Esophagus (tissue), 2 donors: Measurements from ENCODE around the gene DMD. TPM values are rescaled to one million over a fixed set of nuclear protein-coding genes. Genes with fewer than 3 reads are reported as not detected.

Experiments used
- H3K27ac ChIP-seq, 2 donors: one replicate each; pipeline ENCODE4 v1.5.1; 2013; ENCODE audit warnings: low read depth in 2 of 2, mild to moderate bottlenecking in 2 of 2, inconsistent platforms in 1 of 2, low read length in 1 of 2, moderate library complexity in 1 of 2
- H3K27me3 ChIP-seq, 2 donors: one replicate each; pipeline ENCODE4 v1.6.1; 2013; ENCODE audit warnings: low read length in 2 of 2, control low read depth in 1 of 2, mild to moderate bottlenecking in 1 of 2; ENCODE audit not compliant: insufficient read depth in 2 of 2, control insufficient read depth in 1 of 2
- H3K36me3 ChIP-seq, 2 donors: one replicate each; pipeline ENCODE4 v1.6.1; 2013; ENCODE audit warnings: low read length in 1 of 2; ENCODE audit not compliant: control insufficient read depth in 2 of 2, insufficient read depth in 2 of 2
- H3K4me1 ChIP-seq, 2 donors: one replicate each; pipeline ENCODE4 v1.6.1; 2013; ENCODE audit warnings: low read length in 1 of 2; ENCODE audit not compliant: control insufficient read depth in 2 of 2, insufficient read depth in 2 of 2
- H3K4me3 ChIP-seq, 2 donors: one replicate each; pipeline ENCODE4 v1.5.1; 2013; ENCODE audit warnings: low read length in 2 of 2, mild to moderate bottlenecking in 2 of 2, low read depth in 1 of 2, moderate library complexity in 1 of 2
- H3K9me3 ChIP-seq, 2 donors: one replicate each; pipeline ENCODE4 v1.6.1; 2013; ENCODE audit warnings: mild to moderate bottlenecking in 2 of 2, low read depth in 1 of 2, low read length in 1 of 2, moderate library complexity in 1 of 2; ENCODE audit not compliant: control insufficient read depth in 2 of 2, insufficient read depth in 1 of 2
- WGBS, 2 donors: extraction: QIAGEN DNeasy Blood & Tissue Kit; methylation state at CpG; one replicate each; pipeline ENCODE4 v1.1.7; 2013; 5-methylcytosine and 5-hydroxymethylcytosine counted together
- polyA plus RNA-seq, 2 donors: library from polyadenylated mRNA; stranded (reverse); fragments of 200-250 nt; gene quantifications; one replicate each; pipeline ENCODE4 v1.2.3, GENCODE V29; 2013
- donor health status: healthy with polysubstance abuse.
- donor health status: Bipolar disorder and iron deficiency.

The DMD gene
- polyA plus RNA-seq, 2 donors: 2.4 to 3.6 TPM

DNA sequence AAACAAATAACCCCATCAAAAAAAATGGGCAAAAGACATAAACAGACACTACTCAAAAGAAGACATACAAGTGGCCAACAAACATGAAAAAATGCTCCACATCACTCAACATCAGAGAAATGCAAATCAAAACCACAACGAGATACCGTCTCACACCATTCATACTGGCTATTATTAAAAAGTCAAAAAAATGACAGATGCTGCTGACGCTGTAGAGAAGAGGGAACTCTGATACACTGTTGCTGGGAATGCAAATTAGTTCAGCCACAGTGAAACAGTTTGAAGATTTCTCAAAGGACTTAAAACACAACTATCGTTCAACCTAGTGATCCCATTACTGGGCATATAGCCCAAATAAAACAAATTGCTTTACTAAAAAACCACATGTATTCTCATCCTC is 1468.3 kb downstream of the DMD start:
- H3K4me1 ChIP-seq: no peaks in the 10 kb centered on the region
- WGBS, 2 donors: 88 to 92% methylated on average over 4 of the region's 4 CpGs
- no peak overlapping the region for H3K4me3 ChIP-seq
- no peak overlapping the region for H3K27ac ChIP-seq
- no peaks in the 10 kb centered on the region for H3K9me3 ChIP-seq
- no peaks in the 10 kb centered on the region for H3K27me3 ChIP-seq
- H3K36me3 ChIP-seq: no peaks in the 10 kb centered on the region

DNA sequence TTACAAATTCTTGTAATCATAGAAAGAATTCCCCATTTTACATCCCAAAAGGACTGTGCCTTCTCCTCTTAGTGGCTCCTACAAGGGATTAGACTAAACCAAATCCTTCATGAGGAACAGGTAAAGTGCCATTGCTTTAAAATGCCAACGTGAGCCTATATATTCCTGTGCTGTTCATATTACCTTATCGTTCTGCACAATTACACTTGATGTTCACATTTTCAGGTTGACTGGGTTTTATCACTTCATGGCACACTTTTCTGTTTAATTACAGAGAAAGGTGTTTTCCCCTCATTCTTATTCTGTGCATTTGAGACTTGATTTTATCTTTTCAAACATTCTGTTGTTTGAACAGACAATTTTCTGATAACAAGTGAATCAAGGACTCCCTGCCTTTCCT is 1493.9 kb downstream of the DMD start:
- Histone ChIP-seq H3K27ac (no peak overlapping the region), H3K36me3 (no peaks in the 10 kb centered on the region), H3K27me3 (no peaks in the 10 kb centered on the region), H3K4me1 (no peaks in the 10 kb centered on the region), H3K4me3 (no peak overlapping the region), H3K9me3 (no peaks in the 10 kb centered on the region)
- WGBS, 2 donors: 58% methylated on average over 2 of the region's 2 CpGs

DNA sequence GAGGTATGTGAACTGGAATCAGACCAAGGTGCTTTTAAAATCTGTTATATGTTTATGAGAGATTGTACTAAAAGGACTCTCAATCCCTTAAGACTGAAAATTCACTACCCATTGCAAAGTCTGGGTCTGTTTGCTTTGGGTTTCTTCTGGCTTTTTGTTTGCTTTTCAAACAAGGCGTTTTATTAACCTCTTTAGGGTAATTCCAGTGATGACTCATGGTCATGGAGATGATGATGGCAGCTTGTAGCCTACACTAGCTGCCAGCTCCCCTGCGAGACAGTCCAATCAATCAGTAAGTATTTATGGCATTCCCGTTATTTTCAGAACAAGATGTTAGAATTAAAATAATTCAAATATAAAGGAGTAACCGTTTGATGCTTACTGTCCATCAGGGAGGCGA is 1495.7 kb downstream of the DMD start:
- Histone ChIP-seq H3K36me3 (no peaks in the 10 kb centered on the region), H3K27ac (no peak overlapping the region), H3K4me1 (no peaks in the 10 kb centered on the region), H3K4me3 (no peak overlapping the region), H3K9me3 (no peaks in the 10 kb centered on the region), H3K27me3 (no peaks in the 10 kb centered on the region)
- 51 to 56% methylated on average over 5 of the region's 5 CpGs for WGBS, 2 donors

DNA sequence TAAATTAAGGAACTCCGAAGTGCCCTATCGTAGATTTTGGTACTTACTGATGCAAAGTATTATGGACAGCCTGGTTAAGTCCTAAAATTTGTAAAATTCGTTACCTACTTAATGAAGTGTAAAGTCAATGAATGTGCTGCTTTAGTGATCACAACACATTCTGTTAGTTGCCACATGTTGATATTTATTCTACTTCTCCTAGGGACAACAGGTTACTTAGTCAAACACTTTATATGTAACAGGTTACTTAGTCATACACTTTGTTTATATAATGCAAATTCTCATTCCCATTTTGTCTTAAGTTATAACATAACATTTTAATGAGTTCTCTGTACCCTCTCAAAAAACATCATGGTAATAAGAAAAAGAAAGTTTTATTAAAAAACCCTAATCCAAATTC is 1496.6 kb downstream of the DMD start:
- H3K27ac ChIP-seq: no peak overlapping the region
- H3K27me3 ChIP-seq: no peaks in the 10 kb centered on the region
- WGBS, 2 donors: 80 to 88% methylated on average over 3 of the region's 3 CpGs
- no peaks in the 10 kb centered on the region for H3K4me1 ChIP-seq
- H3K36me3 ChIP-seq: no peaks in the 10 kb centered on the region
- H3K9me3 ChIP-seq: no peaks in the 10 kb centered on the region
- H3K4me3 ChIP-seq: no peak overlapping the region

DNA sequence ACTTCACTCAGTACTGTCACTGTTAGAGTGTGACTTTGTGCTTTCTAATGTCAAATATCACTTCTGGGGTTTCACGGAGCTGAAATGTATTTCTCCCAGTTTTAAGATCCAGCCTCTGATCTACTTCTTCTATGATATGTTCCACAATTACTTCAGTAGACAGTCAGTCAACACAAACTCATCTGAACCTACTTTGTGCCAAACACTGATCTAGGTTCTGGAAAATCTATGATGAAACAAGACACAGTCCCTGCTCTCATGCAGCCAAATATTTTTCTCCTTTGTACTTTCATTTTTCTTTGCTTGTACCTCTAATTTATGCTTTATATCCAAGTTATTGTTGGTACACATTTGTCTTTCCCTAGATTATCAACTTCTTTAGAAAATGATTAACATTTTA is 1498.2 kb downstream of the DMD start:
- Histone ChIP-seq H3K27ac (no peak overlapping the region), H3K27me3 (no peaks in the 10 kb centered on the region), H3K36me3 (no peaks in the 10 kb centered on the region), H3K4me3 (no peak overlapping the region), H3K4me1 (no peaks in the 10 kb centered on the region), H3K9me3 (no peaks in the 10 kb centered on the region)
- WGBS, 2 donors: 81 to 90% methylated on average over 1 of the region's 1 CpG

DNA sequence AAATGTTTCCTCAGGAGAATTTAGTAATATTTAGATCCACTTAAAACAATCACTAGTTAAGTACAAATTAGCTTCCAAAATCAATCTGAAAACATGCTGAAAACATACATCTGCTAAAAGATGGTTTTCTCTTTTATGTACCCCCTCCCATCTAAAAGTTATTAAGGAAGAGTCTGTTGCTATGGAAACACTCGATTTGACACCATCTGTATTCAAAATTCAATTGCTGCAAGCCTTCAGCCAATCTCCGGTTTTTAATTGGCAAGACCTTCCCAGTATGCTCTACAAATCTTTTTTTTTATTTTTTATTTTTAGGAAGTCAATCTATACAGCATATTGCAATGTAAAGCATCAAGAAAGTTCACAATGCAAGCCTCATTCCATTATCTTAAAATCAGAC is 1500.2 kb downstream of the DMD start:
- Histone ChIP-seq H3K36me3 (no peaks in the 10 kb centered on the region), H3K4me1 (no peaks in the 10 kb centered on the region), H3K9me3 (no peaks in the 10 kb centered on the region), H3K4me3 (no peak overlapping the region), H3K27me3 (no peaks in the 10 kb centered on the region), H3K27ac (no peak overlapping the region)
- WGBS, 2 donors: 37 to 48% methylated on average over 2 of the region's 2 CpGs

DNA sequence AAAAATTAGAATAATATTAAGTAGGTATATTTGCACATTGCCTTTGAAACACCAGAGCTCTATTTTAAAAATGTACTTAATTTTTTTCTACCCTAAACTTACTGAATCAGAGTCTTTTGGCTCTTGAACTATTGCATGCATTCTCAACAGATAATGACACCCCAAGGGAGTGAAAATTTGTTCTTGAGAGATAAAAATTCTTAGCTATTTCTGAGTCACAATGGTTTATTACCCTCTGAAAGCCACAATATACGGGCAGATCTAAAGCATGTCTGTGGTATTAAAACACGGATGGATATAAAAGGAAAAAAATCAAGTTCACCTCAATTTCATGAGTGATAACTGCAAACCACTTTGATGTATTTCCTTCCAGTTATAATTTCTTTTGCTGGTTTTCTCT is 1503.2 kb downstream of the DMD start:
- H3K4me3 ChIP-seq: no peak overlapping the region
- H3K36me3 ChIP-seq: no peaks in the 10 kb centered on the region
- no peak overlapping the region for H3K27ac ChIP-seq
- H3K27me3 ChIP-seq: no peaks in the 10 kb centered on the region
- WGBS, 2 donors: 59 to 75% methylated on average over 2 of the region's 2 CpGs
- H3K9me3 ChIP-seq: no peaks in the 10 kb centered on the region
- no peaks in the 10 kb centered on the region for H3K4me1 ChIP-seq

DNA sequence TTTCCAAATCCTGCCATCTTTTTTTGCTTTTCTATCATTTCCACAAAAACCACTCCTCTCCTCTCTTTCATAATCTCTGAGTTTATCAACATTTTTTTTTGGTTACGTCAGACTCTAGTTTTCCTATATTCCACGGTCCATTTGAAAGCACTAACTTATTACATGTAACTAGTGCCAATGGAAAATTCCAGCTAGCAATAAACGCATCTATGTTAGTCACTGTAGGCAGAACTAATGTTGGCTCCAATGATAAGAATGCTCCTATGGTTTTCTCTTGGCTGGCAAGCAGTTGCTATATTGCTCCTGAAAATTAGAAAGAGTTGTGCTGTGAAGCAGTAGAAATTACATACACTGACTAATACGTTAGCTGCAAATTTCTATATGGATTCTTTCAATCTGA is 1504.9 kb downstream of the DMD start:
- WGBS, 2 donors: 46 to 48% methylated on average over 4 of the region's 4 CpGs
- Histone ChIP-seq H3K27me3 (no peaks in the 10 kb centered on the region), H3K4me1 (no peaks in the 10 kb centered on the region), H3K36me3 (no peaks in the 10 kb centered on the region), H3K4me3 (no peak overlapping the region), H3K9me3 (no peaks in the 10 kb centered on the region), H3K27ac (no peak overlapping the region)

DNA sequence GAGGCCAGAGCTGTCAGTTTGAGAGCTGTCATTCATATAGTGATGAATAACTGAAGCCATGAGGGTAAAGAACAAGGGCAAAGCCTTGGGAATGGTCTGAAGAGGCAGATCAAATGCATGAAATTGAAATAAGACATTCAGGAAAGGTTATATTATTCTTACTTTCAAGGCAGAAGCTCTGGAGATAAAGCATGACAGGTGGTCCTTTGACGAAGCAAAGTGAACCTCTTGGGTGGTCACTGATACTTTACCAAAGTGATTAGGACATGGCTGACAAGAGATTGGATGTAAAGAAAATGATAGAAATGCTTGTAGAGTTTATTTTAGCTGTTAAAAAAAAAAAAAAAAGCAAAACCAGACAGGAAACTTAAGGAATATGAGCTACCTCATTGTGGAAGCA is 1505.5 kb downstream of the DMD start:
- Histone ChIP-seq H3K9me3 (no peaks in the 10 kb centered on the region), H3K4me1 (no peaks in the 10 kb centered on the region), H3K27me3 (no peaks in the 10 kb centered on the region), H3K36me3 (no peaks in the 10 kb centered on the region), H3K4me3 (no peak overlapping the region), H3K27ac (no peak overlapping the region)
- WGBS, 2 donors: 78 to 91% methylated on average over 1 of the region's 1 CpG

DNA sequence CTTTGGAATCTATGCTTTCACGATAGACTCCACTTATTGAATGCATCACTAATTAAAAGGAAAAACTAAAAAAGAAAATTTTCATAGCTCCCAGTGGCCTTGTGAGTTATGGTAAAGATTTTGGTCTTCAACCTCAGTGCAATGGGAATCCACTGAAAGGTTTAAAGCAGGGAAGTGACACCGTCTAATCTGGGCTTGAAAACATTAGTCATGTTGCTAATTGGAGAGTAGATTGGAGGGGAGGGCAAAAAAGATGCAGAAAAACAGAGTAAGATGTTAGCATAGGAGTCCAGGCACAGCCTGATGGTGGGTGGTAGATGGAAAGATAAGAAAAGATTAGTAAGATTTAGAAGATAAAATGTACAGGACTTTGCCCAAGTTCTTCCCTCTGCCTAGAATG is 1506.4 kb downstream of the DMD start:
- Histone ChIP-seq H3K9me3 (no peaks in the 10 kb centered on the region), H3K27me3 (no peaks in the 10 kb centered on the region)
- 68 to 83% methylated on average over 2 of the region's 2 CpGs for WGBS, 2 donors

More for the DNA sequence above, 1506.4 kb downstream of the DMD start:
- Histone ChIP-seq H3K36me3 (no peaks in the 10 kb centered on the region), H3K27ac (no peak overlapping the region), H3K4me1 (no peaks in the 10 kb centered on the region), H3K4me3 (no peak overlapping the region)
